ELF-1 (cell line): Measurements from ENCODE around the gene SLC35B1.
A peak's percentile ranks its signal among the peaks of the same experiment; 100 is the strongest.

ENCODE experiments used
- DNase-seq: peaks from one replicate; pipeline ENCODE4 v3.0.0-alpha.2; 2016; ENCODE audit warnings: low read depth, low spot score

Gene SLC35B1

DNA sequence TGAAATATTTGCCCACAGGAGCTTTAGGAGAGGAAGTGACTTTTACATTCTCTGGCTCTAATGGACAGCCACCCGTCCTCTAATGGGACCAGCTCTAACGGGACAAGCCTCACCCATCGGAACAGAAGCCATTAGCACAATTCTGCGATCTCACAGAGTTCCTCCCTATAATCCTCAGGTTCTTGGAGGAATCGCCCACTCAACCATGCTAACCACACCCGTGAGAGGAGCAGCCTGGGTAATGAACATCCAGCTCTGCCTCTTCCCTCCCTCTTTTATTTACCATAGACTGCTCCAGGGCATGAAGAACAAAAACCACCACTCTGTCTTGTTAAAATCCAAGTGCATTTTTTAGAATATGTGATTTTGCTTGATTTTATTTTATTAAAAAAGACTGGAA, 6.8 kb downstream of the SLC35B1 start:
- DNase-seq = no peak

DNA sequence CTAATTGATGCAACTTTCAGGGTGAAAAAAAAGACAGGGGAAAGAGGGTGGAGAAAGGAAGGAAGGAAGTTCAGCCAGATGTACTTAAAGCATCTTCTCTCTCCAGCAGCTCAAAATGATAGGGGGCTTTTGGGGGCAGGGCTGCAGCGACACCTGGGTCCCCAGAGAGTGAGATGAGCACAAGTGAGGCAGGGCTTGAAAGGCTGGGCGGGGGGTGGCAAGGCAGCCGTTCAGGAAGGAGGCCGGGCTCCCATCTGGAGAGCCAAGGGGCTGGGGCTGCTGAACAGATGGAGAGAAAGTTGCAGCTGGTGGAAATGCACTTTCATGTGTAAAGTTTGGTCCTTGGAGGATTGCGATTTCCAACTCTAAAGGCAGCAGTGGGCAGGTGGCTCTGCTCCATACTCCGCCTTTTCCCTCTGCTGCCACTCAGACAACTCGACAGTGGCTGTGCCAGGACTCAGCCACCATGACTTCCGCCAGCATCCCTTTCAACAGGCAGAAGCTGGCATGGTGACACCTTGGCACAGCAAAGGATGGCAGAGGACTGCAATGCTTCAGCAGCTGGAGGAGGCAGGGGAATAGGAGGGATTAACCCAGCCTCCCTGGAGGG, 7.7 kb downstream of the SLC35B1 start:
- DNase-seq = no peak

DNA sequence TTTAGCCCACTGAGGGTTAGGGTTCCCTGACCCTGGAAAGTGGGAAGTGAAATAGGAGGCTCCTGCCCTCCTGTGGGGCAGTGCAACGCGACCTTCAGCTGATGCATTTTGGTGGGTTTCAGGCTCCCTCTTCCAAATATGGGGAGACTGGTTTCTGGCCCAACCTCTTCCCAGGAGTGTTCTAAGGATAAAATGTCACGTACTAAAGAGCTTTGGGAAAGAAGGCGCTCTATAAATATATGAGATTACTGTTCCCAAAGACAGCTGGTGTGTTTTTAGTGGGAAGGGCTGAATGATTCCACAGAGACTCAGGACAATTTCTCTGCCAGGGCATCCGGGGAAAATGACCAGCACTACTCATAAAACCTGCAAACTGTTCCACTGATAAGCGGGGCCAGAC, 9.8 kb downstream of the SLC35B1 start:
- DNase-seq = no peak

DNA sequence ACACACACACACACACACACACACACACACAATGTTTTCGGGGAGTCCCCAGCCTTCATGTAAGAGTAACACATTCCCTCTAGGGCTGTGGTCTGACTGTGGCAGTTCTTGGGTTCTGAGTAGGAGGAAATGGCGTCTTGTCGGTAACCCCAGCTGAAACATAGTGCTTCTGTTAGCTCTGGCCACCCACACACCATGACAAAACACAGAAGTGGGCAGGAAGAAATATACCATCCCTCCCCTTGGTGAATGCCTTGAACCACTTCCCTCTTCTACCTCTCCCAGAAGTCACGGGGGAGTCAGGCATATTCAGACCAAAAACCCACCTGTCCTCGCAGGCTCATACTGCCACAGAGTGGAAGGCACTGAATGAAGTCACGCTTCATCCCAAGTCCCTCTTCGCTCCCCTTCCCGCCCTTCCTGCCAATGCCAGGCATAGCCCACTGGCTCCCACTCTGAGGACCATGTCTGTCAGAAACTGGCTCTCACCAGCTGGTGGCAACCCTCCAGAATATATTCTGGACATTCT, 11.5 kb downstream of the SLC35B1 start:
- DNase-seq = no peak

DNA sequence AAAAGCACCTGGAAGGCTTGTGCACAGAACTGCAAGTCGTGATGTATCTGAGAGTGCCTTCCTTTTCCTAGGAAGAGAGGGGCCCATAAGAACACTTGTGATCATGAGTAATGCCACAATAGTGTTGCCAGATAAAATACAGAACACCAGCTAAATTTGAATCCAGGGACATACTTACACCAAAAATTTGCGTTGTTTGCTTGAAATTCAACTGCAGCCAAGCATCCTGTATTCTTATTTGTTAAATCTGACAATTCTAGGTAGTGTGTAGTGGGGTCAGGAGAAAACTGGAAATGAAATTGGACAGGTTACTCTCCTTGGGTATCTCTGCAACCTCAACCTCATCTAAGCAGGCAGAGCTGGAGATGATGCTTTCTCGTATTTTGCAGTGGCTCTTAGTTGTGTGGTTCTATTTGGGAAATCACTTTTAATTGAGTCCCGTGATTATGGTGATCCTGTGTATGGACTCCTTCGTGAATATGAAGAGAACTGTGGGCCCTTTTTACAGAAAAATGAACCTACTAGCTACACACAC, 12.0 kb downstream of the SLC35B1 start:
- no peak for DNase-seq

DNA sequence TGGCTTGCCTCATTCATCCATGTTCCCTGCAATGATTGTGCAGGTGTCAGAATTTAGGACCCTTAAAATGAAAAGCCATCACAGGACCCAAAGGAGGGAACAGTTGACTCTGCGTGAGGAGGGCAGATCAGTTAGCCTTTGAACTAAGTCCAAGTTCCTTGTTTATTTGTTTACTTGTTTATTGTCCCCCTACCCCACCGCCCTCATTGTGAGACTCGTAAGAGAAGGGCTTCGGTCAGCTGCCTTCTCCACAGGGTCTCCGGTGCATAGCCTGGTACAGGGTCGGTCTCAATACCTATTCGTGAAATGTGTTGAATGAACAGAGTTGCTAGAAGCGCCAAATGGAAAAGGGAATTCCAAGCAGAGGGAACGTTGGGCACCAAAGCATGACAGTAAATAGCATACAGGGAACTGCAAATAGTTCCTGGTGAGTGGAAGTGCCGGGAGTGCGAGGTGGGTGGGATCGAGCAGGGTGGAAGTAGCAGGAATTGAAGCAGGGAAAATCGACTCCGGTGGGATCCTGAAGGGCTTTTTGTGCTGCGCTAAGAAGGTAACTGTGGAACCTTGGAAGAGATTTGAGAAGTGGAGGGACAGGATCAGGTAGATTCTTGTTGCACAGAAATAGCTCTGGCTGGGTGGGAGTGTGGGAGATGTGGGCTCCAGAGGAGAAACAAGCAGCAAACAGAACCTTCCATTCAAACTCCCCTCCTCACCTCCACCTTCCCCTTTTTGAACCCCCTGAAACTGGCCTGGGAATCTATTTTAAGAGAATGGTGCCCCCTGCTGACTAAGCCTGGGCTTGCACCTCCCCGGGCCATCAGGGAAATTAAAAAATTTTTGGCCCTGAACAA, 12.7 kb downstream of the SLC35B1 start:
- peak; percentile 72 for DNase-seq

DNA sequence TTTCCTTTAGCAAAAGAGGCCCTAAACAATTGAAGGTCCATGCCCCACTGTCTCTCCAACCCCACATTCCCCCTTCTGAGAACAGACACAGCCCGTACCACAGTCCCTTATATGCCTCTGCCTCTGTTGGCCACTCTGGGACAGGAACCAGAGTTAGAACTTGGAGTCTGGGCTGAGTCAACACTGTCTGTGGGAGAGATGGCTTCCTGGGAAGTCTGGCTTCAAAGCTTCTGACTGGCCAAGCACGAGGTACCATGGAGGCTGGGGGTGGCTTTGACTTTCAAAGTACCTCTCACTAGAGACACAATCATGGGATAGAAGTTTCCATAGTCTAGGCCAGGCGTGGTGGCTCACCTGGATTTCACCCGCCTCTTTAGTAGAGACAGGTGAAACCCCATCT, 15.0 kb downstream of the SLC35B1 start:
- DNase-seq = no peak

DNA sequence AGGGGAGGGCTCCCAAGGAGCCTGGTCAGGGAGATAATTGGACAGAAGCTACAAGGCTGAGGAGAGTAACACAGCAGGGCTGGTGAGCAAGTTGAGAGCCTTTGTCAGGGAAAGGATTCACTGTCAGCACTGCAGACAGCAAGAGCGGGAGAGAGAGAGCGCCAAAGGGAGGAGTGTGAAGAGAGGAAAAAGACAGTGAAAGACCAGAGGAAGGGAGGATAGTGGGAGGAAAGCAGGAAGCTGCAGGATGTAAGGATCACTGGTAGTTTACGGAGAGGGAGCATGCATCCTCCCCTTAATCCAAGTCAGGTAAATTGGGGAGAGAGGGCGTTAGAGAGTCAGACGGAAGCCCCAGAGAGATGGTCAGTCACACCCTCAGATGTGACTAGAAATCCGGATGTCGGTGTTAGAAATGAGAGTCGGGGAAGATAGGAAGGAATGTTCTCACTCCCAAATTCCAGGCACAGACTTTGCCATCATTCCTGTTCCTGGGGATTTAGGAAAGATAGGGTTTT, 16.0 kb downstream of the SLC35B1 start:
- DNase-seq = peak; percentile 15

DNA sequence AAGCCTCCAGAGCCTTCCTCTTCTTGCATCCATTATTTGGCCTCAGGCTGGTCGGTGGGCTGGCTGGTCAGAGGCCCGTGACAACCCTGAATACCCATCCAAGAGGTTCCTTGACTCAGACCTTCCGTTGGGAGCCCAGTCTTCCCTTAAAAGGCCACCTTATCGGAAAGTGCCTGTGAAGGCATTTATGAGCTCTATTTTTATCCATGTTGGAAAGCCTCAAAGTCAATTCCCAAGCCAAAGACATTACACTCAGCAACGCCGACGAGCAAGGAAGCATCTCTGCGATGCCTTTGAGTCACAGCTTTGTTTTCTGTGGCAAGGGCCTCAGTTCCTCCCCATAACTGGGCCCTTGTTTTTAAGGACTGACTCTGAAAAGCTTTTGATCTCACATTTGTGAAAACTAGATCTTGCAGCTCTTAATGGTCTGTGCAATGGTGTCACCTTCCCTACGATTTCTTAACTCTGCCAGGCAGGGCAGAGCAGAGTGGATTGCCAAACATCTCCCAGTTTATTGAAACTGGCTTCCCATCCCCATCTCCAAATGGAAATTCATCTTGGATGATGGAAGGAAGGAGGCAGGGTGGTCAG, 16.6 kb downstream of the SLC35B1 start:
- DNase-seq = peak; percentile 11

DNA sequence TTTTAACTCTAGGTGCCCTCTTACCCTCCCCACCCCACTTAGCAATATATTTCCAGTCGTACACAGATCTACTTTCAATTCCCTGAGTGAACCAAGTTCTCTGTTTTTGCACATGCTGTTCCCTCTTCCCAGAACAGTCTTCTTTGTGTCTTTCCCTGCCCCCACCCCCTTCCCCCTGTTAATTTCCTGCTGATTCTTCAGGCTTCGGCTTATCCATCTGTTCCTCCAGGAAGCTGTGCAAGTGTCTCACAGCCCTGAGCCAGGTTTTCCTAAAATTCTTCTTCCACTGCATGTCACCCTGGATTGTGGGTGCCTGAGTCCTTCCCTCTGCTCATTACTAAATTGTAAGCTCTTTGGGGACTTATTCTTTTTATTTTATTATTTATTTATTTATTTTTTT, 17.5 kb downstream of the SLC35B1 start:
- no peak for DNase-seq

DNA sequence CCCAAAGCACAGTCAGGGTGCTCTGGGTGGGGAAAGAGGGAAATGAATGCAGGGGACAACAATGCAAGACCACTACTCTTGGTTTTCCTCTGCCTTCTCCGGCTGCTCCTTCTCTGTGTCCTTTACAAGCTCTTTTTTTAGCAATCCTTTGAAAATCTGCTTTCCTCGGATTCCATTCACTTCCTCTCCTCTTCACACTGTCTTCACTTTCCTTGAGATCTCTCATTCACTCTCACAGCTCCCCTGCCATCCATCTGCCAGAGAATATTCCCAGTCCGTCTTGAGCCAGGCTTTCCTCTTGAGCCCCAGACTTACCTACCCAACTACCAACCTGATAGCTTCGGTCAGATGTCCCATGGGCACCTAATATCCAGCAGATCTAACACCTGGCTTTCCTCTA, 18.9 kb downstream of the SLC35B1 start:
- DNase-seq = no peak

DNA sequence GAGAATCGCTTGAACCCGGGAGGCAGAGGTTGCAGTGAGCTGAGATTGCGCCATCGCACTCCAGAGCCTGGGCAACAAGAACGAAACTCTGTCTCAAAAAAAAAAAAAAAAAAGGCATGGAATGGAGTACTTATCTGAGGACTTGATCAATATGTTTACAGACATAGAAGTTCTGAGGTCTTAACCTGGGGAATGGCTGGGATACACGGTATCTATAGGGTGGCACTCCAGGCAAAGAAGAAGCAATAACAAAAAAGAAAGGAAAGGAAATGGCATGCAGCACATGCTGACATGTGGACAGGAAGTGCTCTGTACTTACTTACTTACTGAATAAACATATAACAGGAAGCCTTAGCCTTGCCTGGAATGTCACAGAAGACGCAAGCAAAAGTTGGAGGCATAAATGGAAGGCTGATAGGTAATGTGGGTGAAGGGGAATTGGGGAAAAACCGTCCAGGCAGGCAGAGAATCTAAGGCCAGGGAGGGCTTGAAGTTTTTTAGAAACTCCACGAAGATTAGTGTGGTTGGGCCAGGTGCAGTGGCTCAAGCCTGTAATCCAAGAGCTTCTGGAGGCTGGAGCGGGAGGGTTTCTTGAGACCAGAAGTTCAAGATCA, 19.8 kb downstream of the SLC35B1 start:
- DNase-seq = no peak

DNA sequence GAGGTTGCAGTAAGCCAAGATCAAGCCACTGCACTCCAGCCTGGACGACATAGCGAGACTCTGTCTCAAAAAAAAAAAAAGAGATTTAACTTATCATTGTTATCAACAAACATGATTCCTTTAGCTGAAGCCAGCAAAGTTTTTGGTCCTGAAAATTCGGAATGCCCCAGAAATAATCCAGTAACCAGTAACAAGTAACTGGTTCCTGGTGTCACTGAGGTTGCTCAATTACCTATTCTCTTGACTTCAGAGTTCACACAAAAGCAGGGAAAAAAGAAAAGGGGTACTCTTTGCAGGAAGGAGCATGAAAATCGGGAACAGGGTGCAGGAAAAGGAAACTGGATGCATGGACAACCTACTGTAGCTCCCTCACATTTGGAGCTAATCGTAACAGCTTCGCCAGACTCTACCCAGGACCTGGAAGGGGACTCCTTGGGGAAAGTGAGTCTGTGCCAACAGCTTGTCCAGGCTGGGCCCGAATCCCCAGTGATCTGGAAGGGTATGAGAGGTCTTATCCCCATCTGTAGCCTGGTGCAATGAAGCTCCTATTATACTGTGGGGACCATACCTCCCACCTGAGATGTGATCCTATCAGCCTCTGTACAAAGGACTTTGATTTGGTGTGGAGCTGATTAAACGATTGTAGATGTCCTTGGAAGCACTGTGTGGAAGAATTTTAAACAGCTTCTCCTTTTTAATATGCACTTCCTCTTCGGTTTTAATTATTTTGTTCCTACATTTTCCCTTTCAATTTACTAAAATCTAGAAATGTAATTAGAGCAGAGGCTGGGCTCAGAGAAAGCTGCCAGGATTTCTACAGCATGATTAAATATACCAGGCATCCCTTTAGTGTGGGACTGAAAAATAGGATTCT, 26.4 kb downstream of the SLC35B1 start:
- no peak for DNase-seq

DNA sequence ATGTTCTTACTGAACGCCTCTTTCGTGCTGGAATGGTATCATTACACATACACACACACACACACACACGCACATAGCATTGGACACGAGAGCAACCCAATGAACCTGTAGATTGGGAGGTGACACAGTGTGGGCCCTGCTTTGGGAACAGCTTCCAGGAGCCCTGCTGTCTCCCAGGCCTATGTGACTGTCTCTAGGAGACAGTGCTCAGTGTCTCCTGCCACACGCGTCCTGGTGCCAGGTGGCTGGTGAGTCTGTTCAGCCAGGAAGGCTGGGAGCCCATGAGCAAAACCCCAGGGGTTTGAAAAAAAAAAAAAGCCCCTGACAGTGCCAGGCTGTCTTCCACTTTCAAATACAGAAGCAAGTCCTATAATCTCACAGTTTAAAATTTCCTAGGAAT, 27.4 kb downstream of the SLC35B1 start:
- DNase-seq = no peak

DNA sequence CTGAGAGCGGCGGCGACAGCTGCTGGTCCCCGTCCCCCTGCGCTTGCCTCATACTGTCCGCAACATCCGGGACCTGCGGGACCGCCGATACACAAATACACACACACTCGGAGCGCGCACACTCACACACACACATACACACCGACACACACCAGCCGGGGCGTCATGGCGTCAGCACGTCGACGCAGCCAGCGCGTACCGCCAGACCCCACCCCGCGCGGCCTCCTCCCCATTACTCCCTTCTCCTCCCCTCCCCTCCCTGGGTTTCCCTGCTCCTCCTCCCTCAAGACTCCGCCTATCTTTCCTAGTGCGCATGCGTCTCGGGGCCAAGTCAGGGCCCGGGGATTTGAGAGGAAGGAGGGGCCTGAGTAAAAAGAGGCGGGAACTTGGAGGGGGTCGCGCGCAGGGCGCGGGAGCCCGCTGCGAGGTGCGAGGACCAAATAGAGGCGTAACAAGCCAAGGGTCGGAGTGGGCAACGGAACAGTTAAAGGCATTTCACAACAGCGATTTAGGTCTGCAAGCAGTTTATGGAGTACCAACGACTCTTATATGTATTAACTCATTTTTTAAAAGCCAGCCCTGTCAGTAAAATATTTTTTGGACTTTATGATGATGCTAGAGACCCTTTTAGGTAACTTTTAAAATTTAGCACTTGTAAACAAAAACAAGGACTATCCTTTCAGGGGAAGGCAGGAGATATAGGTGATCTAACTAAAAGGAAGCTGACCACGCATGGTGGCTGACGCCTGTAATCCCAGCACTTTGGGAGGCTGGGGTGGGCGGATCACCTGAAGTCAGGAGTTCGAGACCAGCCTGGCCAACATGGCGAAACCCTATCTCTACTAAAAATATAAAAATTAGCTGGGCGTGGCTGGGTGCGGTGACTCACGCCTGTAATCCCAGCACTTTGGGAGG, 29.6 kb downstream of the SLC35B1 start, which contains the start of gene SPOP:
Gene SPOP, minus strand, starts transcription at position 165 of the 915 bp plus-strand sequence. CDS start 55,287 bp downstream, outside the sequence.
- peak; percentile 100 for DNase-seq

DNA sequence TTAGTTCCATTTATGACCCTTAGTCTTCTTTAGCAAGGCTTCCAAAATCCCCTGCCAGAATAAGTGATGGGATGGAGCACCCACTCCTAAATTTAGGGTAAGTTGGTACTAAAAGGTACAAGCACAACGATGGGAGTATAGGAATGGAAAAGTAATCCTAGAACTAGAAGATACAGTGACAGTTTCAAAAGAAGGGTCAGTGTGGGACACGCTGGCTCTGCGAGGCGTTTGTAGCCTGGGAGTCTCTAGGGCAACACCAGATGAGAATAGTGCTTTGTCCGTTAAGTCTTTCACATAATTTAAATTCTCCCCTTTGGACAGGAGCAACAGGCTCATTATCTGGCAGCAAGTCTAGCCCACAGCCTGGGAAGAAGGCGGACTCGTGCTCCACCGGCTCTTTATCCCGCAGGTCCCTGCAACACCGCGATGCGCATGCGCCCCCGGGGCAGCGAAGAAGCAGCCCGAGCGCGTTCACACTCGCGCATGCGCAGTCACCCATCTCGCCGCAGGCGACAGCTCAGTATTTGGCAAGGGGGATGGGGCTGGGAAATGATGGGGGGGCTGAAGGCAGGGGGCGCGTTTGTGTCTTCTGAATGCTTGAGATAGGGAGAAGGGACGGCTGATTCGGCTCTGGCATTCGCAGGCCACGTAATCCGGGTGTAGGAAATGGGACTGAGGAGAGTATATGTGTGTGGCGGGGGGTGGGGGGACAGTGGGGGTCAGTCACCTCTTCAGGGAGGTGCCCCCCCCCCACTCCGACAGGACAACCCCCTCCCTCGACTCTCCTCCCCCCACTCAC, 30.4 kb downstream of the SLC35B1 start:
- DNase-seq = peak; percentile 95

DNA sequence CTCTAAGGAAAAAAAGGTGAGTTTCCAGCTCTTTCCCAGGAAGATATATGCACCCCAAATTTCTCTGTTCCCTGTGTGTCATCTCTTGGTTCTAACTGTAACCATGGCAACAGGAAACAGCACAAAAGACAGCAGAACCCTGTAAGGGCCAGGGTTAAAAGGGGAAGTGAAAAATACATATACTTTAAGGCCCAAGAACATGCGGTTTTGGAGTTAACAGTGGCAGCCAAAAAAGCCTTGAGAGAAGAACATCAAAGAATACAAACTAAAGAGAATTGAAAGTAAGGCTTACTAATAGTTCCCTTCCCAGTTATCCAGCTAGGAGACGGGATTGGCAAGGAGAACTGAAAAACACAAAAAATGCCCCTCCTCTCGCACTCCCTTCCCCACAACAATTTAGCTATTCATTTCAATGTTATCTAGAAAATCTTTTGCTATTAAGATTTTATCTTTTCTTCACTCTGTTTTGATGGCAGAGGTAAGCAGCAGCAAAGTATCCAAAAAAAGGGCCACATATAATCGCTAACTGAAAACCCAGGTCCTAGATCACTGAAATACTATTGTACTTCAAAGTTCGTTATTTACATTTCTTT, 31.4 kb downstream of the SLC35B1 start:
- DNase-seq = no peak

DNA sequence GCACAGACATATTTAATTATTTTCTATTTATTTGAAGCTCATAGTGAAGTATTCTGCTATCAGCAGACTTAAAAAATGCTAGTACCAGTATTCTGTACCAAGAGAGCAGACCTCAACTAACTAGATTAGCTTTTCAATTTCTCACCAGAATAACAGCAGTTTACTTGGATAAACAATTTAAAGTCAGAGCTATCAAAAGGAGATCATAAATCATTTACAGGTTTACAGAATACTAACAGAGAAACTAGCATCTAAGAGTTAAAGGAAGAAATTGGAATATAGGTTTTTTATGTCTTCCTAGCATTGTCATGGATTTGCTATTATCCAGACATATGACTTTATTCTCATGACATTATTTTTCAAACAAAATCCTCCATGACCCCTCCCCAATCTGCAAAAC, 33.3 kb downstream of the SLC35B1 start:
- DNase-seq = no peak
